ENCODE results near the gene ARHGEF7. TPM values are rescaled to one million over a fixed set of nuclear protein-coding genes. Genes with fewer than 3 reads are reported as not detected.
"Not testable (repeated sequence)": the region's sequence is repeated elsewhere in the genome, so short reads cannot be mapped to it uniquely, and the experiment has no call there.

The ARHGEF7 gene
- total RNA-seq, 1 experiment from 2014 or later, result 46.2 TPM

DNA sequence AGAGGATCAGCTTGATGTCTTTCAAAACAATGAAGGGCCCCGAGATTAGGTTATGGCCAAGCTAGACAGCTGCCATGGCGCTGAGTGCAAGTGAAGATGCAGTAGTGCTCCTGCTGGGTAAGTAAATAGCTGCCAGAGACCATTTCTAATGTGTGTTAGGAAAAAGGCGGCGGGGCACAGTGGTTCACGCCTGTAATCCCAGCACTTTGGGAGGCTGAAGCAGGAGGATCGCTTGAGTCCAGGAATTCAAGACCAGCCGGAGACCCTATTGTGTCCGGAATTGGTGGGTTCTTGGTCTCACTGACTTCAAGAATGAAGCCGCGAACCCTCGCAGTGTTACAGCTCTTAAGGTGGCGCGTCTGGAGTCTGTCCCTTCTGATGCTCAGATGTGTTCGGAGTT lies 32.3 kb upstream of the ARHGEF7 start:
- H2AFZ ChIP-seq (ENCODE audit: low read depth, low read length, poor library complexity, severe bottlenecking); H3K9me3 ChIP-seq (ENCODE audit: control insufficient read depth in 1 of 2, insufficient read depth in 1 of 2, low read depth in 1 of 2, low read length in 2 of 2); BruUV-seq (replicated peaks); CTCF ChIA-PET; ATAC-seq; H4K20me1 ChIP-seq (ENCODE audit: insufficient read depth); DNase-seq (ENCODE audit: low read depth, low spot score); POLR2A ChIA-PET; H3K27ac ChIP-seq (ENCODE audit: low read depth, low read length); intact Hi-C loops (cut with micrococcal nuclease); H3K27me3 ChIP-seq (ENCODE audit: insufficient read depth, low read length); H3K9me2 ChIP-seq (ENCODE audit: insufficient read depth); H3K79me2 ChIP-seq (ENCODE audit: insufficient read depth, low read length); H3K4me1 ChIP-seq (ENCODE audit: control insufficient read depth in 1 of 2, insufficient read depth in 2 of 2, low read length in 2 of 2); H3K9ac ChIP-seq (ENCODE audit: low read length); H3K36me3 ChIP-seq (ENCODE audit: control insufficient read depth in 1 of 2, insufficient read depth in 2 of 2, low read length in 2 of 2); H3K4me3 ChIP-seq (replicated peaks in 1 of 2; ENCODE audit: low read depth in 1 of 2, low read length in 2 of 2); H3K4me2 ChIP-seq (ENCODE audit: low read length): not testable (repeated sequence)
- RAD21 ChIA-PET (ENCODE audit: low non-redundant PET in 1 of 2, low total read pairs in 2 of 2, uncharacterized antibody in 2 of 2, unreplicated experiment in 2 of 2), result interaction anchor here in 1 of 2 experiments (0.6 kb wide), 1 partner anchor 1844 kb away, joined by 3 read pairs; no protein-coding TSS in a partner anchor

DNA sequence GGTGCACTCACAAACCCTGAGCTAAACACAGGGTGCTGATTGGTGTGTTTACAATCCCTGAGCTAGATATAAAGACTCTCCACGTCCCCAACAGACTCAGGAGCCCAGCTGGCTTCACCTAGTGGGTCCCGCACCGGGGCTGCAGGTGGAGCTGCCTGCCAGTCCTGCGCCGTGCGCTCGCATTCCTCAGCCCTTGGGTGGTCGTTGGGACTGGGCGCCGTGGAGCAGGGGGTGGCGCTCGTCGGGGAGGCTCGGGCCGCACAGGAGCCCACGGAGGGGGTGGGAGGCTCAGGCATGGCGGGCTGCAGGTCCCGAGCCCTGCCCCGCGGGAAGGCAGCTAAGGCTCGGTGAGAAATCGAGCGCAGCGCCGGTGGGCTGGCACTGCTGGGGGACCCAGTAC lies 31.4 kb upstream of the ARHGEF7 start:
- H3K4me3 ChIP-seq (replicated peaks in 1 of 2; ENCODE audit: low read depth in 1 of 2, low read length in 2 of 2); H3K27ac ChIP-seq (ENCODE audit: low read depth, low read length); H3K9me2 ChIP-seq (ENCODE audit: insufficient read depth); H3K79me2 ChIP-seq (ENCODE audit: insufficient read depth, low read length); H3K9me3 ChIP-seq (ENCODE audit: control insufficient read depth in 1 of 2, insufficient read depth in 1 of 2, low read depth in 1 of 2, low read length in 2 of 2); H3K27me3 ChIP-seq (ENCODE audit: insufficient read depth, low read length); BruUV-seq (replicated peaks); RAD21 ChIA-PET (ENCODE audit: low non-redundant PET in 1 of 2, low total read pairs in 2 of 2, uncharacterized antibody in 2 of 2, unreplicated experiment in 2 of 2); H3K9ac ChIP-seq (ENCODE audit: low read length); H3K36me3 ChIP-seq (ENCODE audit: control insufficient read depth in 1 of 2, insufficient read depth in 2 of 2, low read length in 2 of 2); H3K4me2 ChIP-seq (ENCODE audit: low read length); ATAC-seq; H3K4me1 ChIP-seq (ENCODE audit: control insufficient read depth in 1 of 2, insufficient read depth in 2 of 2, low read length in 2 of 2); H2AFZ ChIP-seq (ENCODE audit: low read depth, low read length, poor library complexity, severe bottlenecking); intact Hi-C loops (cut with micrococcal nuclease); POLR2A ChIA-PET; H4K20me1 ChIP-seq (ENCODE audit: insufficient read depth); CTCF ChIA-PET; DNase-seq (ENCODE audit: low read depth, low spot score): not testable (repeated sequence)

DNA sequence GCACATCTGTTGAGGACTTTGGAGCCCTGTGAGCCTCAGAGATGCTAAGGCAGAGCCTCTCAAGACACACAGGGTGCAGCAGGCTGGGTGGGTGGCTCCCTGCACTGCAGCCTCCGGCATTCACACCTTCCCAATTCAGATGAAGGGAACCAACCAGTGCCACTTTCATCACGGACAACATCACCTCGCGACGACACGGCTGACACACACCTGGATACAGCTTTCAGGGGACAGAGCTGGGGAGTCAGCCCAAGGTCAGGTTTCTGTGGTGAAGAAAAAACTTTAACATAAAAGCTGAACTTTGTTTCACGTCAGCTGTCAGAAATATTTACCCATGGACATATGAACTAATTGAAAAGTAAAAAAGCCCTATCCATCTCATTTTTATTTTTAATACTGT lies 24.9 kb upstream of the ARHGEF7 start:
- Histone ChIP-seq H3K4me1 (ENCODE audit: control insufficient read depth in 1 of 2, insufficient read depth in 2 of 2, low read length in 2 of 2) (no peaks in the 10 kb centered on the region), H2AFZ (ENCODE audit: low read depth, low read length, poor library complexity, severe bottlenecking) (no peak overlapping the region), H3K9me2 (ENCODE audit: insufficient read depth) (no peaks in the 10 kb centered on the region), H3K36me3 (ENCODE audit: control insufficient read depth in 1 of 2, insufficient read depth in 2 of 2, low read length in 2 of 2) (no peaks in the 10 kb centered on the region), H3K27ac (ENCODE audit: low read depth, low read length) (no peak overlapping the region), H3K79me2 (ENCODE audit: insufficient read depth, low read length) (no peaks in the 10 kb centered on the region), H3K9me3 (ENCODE audit: control insufficient read depth in 1 of 2, insufficient read depth in 1 of 2, low read depth in 1 of 2, low read length in 2 of 2) (no peaks in the 10 kb centered on the region), H3K4me3 (replicated peaks in 1 of 2; ENCODE audit: low read depth in 1 of 2, low read length in 2 of 2) (no peak overlapping the region), H3K4me2 (ENCODE audit: low read length) (no peak overlapping the region), H4K20me1 (ENCODE audit: insufficient read depth) (no peaks in the 10 kb centered on the region), H3K9ac (ENCODE audit: low read length) (no peak overlapping the region), H3K27me3 (ENCODE audit: insufficient read depth, low read length) (peaks cover 17% of the 10 kb centered on the region; the same call in 1 of the 2 replicates)
- BruUV-seq (replicated peaks), result no TSS peak
- POLR2A ChIA-PET, result no interaction called here
- intact Hi-C loops (cut with micrococcal nuclease), result no loop called here
- CTCF ChIA-PET, result no interaction called here
- RAD21 ChIA-PET (ENCODE audit: low non-redundant PET in 1 of 2, low total read pairs in 2 of 2, uncharacterized antibody in 2 of 2, unreplicated experiment in 2 of 2), result no interaction called here
- ATAC-seq (no peak), DNase-seq (ENCODE audit: low read depth, low spot score) (no peak)
- TF ChIP-seq SP1 (IDR thresholded peaks at IDR 0.05; ENCODE audit: low read depth) (no peak), ZFX (IDR thresholded peaks at IDR 0.05) (no peak), ELF1 (IDR thresholded peaks at IDR 0.05; ENCODE audit: borderline replicate concordance, low read depth) (no peak), CEBPB (IDR thresholded peaks at IDR 0.05; ENCODE audit: low read depth) (no peak), SRF (IDR thresholded peaks at IDR 0.05; ENCODE audit: low read depth) (no peak), POLR2A (IDR thresholded peaks at IDR 0.05; ENCODE audit: borderline replicate concordance, extremely low read depth, insufficient read depth, insufficient read length) (no peak), JUND (IDR thresholded peaks at IDR 0.05) (no peak), ZNF274 (IDR thresholded peaks at IDR 0.05; ENCODE audit: low read depth, low read length) (no peak)
- TF ChIP-seq, protein P1, sequence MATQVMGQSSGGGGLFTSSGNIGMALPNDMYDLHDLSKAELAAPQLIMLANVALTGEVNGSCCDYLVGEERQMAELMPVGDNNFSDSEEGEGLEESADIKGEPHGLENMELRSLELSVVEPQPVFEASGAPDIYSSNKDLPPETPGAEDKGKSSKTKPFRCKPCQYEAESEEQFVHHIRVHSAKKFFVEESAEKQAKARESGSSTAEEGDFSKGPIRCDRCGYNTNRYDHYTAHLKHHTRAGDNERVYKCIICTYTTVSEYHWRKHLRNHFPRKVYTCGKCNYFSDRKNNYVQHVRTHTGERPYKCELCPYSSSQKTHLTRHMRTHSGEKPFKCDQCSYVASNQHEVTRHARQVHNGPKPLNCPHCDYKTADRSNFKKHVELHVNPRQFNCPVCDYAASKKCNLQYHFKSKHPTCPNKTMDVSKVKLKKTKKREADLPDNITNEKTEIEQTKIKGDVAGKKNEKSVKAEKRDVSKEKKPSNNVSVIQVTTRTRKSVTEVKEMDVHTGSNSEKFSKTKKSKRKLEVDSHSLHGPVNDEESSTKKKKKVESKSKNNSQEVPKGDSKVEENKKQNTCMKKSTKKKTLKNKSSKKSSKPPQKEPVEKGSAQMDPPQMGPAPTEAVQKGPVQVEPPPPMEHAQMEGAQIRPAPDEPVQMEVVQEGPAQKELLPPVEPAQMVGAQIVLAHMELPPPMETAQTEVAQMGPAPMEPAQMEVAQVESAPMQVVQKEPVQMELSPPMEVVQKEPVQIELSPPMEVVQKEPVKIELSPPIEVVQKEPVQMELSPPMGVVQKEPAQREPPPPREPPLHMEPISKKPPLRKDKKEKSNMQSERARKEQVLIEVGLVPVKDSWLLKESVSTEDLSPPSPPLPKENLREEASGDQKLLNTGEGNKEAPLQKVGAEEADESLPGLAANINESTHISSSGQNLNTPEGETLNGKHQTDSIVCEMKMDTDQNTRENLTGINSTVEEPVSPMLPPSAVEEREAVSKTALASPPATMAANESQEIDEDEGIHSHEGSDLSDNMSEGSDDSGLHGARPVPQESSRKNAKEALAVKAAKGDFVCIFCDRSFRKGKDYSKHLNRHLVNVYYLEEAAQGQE (IDR thresholded peaks at IDR 0.05; ENCODE audit: low read depth), result no peak
- TF ChIP-seq, protein P2, sequence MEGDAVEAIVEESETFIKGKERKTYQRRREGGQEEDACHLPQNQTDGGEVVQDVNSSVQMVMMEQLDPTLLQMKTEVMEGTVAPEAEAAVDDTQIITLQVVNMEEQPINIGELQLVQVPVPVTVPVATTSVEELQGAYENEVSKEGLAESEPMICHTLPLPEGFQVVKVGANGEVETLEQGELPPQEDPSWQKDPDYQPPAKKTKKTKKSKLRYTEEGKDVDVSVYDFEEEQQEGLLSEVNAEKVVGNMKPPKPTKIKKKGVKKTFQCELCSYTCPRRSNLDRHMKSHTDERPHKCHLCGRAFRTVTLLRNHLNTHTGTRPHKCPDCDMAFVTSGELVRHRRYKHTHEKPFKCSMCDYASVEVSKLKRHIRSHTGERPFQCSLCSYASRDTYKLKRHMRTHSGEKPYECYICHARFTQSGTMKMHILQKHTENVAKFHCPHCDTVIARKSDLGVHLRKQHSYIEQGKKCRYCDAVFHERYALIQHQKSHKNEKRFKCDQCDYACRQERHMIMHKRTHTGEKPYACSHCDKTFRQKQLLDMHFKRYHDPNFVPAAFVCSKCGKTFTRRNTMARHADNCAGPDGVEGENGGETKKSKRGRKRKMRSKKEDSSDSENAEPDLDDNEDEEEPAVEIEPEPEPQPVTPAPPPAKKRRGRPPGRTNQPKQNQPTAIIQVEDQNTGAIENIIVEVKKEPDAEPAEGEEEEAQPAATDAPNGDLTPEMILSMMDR (IDR thresholded peaks at IDR 0.05 in 2 of 3, conservative IDR thresholded peaks at IDR 0.05 in 1 of 3; ENCODE audit: borderline replicate concordance in 1 of 3, insufficient read depth in 1 of 3, low read depth in 2 of 3, low read length in 2 of 3), result no peak
